Fibroblast of gingiva (primary cell): Measurements from ENCODE around the gene TMEM54.

Source experiments
- DNase-seq: peaks from one replicate; pipeline ENCODE4 v3.0.0-alpha.2; 2011; ENCODE audit warnings: low read depth

Gene TMEM54

GRCh38 chr1:32881871-32882850 is 19.0 kb downstream of the TMEM54 start:
- no peak for DNase-seq

- DNase-seq, result no peak
These were observed 19.9 kb downstream of the TMEM54 start for GRCh38 chr1:32881291-32881690.

DNA sequence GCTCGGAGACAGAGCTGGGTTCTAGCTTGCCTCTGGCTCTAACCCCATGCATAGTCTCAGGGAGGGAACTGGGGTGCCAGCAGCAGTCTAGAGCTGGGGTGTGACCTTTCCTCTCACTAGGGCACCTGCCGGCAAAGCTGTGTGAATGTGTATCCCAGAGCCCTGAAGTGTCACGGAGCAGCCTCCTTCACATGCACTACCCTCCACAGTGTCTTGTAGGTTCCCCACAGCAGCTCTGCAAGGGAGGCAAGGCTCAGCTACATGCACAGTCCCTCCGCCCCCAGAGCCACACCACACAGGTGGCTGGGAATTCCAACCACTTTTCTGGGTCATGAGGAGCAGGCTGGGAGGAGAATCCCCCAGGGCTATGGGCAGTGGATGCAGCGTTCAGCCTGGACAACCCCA is 22.6 kb downstream of the TMEM54 start:
- no peak for DNase-seq

GRCh38 chr1:32878183-32878582 is 23.0 kb downstream of the TMEM54 start:
- DNase-seq, result peak; percentile 6

DNA sequence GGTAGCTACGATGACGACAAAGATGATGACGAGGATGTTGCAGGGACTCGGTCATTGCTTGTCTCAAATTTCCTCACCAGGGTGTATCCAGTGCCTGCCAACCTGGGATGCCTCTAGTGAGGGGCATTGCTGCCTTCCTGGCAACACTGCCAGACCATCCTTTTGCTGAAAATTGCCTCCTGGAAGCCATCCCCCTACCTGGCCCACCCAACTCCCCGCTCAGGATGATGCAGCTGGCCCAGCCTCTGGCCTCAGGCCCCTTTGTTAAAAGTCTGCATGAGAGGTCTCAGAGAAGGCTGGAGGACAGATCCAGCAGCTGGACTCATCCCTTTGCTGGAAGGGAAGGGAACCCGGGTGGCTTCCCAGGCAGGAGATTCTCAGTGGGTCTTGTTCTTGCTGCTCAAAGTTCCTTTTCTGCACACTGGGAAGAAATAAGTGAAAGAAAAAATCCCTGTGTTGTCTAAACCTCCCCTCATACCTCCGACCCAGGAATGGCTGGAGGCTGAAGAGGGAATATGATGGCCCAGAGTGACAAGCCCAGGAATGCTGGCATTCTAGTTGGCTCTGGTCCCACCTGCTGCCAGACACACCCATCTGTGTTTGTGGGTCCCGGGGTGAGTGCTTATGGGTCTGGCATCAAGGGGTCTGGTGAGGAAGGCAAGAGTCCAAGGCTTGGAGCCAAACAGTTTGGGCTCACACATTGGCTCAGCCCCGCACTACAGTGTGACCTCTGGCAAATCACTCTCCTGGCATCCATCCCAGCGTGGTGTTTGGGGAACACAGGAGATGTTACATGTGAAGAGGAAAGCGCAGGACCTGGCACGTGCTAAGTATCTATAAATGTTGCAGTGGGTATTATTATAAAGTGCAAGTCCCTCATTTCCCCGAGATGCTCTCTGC is 23.7 kb downstream of the TMEM54 start:
- no peak for DNase-seq

GRCh38 chr1:32876341-32877210 is 24.6 kb downstream of the TMEM54 start:
- DNase-seq, result peak; percentile 13

DNA sequence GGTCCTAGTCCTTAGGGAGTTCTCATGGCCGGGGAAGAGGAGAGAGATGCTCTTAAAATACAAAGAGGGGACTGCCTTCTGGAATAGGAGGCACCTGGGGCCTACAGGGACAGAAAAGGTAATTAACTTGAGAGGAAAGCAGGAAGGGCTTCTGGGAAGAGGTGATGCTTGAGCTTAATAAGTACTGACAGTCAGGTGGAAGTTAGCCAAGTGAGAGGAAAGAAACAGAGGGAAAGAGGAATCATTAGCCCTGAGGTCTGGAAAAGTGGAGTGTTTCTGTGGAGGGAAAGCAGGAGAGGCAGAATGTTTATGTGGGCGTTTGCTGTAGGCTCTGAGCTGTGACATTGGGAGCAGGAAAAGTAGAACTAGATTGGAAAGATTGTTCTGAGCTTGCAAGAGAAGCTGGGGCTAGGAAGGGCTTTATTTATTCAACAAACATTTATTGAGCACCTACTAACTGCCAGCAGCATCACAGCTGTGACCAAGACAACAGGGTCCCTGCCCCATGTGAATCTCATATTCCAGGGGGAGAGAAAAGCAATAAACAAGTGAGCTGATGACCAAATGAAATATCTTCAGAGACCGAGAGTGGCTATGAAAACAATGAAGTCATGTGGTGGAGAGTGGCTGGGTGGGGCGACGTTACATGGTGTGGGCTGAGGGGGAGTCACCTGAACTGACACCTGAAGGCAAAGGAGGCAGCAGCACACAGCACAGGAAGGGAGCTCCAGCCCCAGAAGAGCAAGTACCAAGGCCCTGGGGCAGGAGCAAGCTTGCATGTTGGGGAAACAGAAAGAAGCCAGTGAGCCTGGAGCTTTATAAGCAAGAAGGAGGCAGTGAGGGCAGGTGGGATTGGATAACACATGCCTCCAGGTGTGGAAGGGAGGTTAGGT is 26.1 kb downstream of the TMEM54 start:
- no peak for DNase-seq

GRCh38 chr1:32873484-32873883 is 27.7 kb downstream of the TMEM54 start:
- no peak for DNase-seq

GRCh38 chr1:32872192-32872460 is 29.1 kb downstream of the TMEM54 start:
- no peak for DNase-seq

- no peak for DNase-seq
These were observed 29.6 kb downstream of the TMEM54 start for GRCh38 chr1:32871364-32872191.

DNA sequence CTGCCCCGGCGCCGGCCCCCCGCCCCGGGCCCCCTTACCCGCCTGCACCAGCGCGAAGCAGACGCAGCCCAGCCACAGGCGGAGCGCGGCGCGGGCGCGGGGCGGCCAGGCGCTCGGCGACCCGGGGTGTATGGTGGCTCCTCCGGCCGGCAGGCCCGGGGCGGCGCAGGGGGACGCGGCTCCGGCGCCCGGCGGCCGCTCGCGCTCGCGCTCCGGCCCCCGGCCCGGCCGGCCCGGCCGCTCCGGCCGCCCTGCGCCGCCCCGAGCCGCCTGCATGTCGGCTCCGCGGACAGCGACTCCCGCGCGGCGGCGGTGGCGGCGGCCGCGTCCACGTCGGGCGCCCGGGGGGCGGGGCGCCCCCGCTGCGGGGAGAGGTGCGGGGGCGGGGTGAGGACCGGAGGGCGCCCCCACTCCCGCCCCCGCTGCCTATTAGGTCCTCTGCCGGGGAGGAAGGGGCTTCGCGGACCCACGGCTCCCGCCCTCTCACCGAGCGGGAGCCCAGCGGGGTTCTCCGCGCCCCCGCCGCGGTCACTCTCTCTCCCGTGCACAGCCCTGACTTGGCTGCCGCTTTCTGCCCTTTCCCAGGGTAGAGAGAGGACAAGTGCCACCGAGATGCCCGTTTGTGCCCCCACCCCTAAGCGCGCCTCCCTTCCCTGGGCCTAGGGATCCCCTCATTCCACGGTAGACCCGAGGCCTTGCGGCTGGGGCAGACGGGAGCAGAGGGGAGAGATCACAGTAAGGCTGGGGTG is 30.4 kb downstream of the TMEM54 start, which contains the start of gene FNDC5:
Gene FNDC5, minus strand, starts transcription at position 298 of the 749 bp plus-strand sequence.
- DNase-seq, result no peak

GRCh38 chr1:32869923-32870614 is 31.1 kb downstream of the TMEM54 start:
- DNase-seq, result no peak

- no peak for DNase-seq
These were observed 32.3 kb downstream of the TMEM54 start for GRCh38 chr1:32868806-32869455.

GRCh38 chr1:32868085-32868484 is 33.1 kb downstream of the TMEM54 start:
- DNase-seq, result no peak

DNA sequence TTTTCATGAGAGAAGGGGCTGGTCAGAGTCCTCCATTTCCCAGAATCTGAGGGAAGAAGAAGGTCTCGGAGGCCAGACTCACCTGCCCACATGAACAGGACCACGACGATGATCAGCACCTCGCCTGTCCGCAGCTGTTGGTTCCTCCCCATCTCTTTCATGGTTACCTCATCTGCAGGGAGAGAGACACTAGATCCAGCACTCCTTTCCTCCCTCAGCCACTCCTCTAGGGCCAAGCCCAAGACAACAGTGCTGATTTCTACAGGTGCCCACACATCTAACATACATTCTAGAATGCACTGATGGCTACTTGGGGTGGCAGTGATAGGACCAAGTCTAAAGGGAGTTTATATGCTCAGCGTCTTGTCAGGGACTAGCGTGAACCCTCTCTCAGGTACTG is 33.5 kb downstream of the TMEM54 start:
- no peak for DNase-seq

GRCh38 chr1:32867151-32867550 is 34.0 kb downstream of the TMEM54 start:
- DNase-seq, result no peak

GRCh38 chr1:32865639-32866405 is 35.4 kb downstream of the TMEM54 start:
- DNase-seq, result no peak
